GM12878 (cell line): ENCODE measurements around the gene EHBP1. TPM values are rescaled to one million over a fixed set of nuclear protein-coding genes. Genes with fewer than 3 reads are reported as not detected.

Experiments
- ATF7 ChIP-seq: fragments of 450-650 bp; IDR thresholded peaks from 2 replicates; pipeline ENCODE4 v1.6.1; 2016; ENCODE audit warnings: low read depth, mild to moderate bottlenecking
- BACH1 ChIP-seq: fragments of 450-650 bp; IDR thresholded peaks from 2 replicates; pipeline ENCODE4 v1.6.1; 2017; ENCODE audit warnings: mild to moderate bottlenecking, borderline replicate concordance
- BCL11A ChIP-seq: IDR thresholded peaks from 2 replicates; pipeline ENCODE4 v1.6.1; 2011; ENCODE audit warnings: low read depth, low read length
- BHLHE40 ChIP-seq, 2 experiments: fragments of 450-650 bp in 1 of 2; IDR thresholded peaks; 2 replicates each; pipeline ENCODE4 v1.6.1; 2011 to 2017; ENCODE audit warnings: low read depth in 2 of 2, borderline replicate concordance in 1 of 2, improper control_type of control experiment in 1 of 2, low read length in 1 of 2, mild to moderate bottlenecking in 1 of 2
- BMI1 ChIP-seq: fragments of 450-650 bp; IDR thresholded peaks from 2 replicates; pipeline ENCODE4 v1.6.1; 2016; ENCODE audit warnings: mild to moderate bottlenecking, moderate library complexity, borderline replicate concordance
- BRCA1 ChIP-seq: IDR thresholded peaks from 2 replicates; pipeline ENCODE4 v1.6.1; 2011; ENCODE audit warnings: low read depth, low read length, improper control_type of control experiment
- IKZF1 ChIP-seq: fragments of 450-650 bp; conservative IDR thresholded peaks from 2 replicates; pipeline ENCODE4 v1.6.1; 2017; ENCODE audit warnings: antibody characterized with exemption, mild to moderate bottlenecking
- JUNB ChIP-seq: IDR thresholded peaks from 2 replicates; pipeline ENCODE4 v1.6.1; 2016; ENCODE audit warnings: antibody characterized with exemption, mild to moderate bottlenecking
- KDM1A ChIP-seq: fragments of 200-600 bp; sonication (generic); IDR thresholded peaks from 2 replicates; pipeline ENCODE4 v1.6.1; 2016; ENCODE audit warnings: borderline replicate concordance
- MXI1 ChIP-seq: fragments of 150-350 bp; IDR thresholded peaks from 2 replicates; pipeline ENCODE4 v1.6.1; 2011; ENCODE audit warnings: low read depth, mild to moderate bottlenecking, inconsistent platforms, low read length, improper control_type of control experiment
- NFYA ChIP-seq: IDR thresholded peaks from 2 replicates; pipeline ENCODE4 v1.6.1; 2011; ENCODE audit warnings: low read depth, mild to moderate bottlenecking, low read length, improper control_type of control experiment, borderline replicate concordance
- NR2F1 ChIP-seq: fragments of 450-650 bp; conservative IDR thresholded peaks from 2 replicates; pipeline ENCODE4 v1.6.1; 2017; ENCODE audit warnings: mild to moderate bottlenecking
- NRF1 ChIP-seq: conservative IDR thresholded peaks from 2 replicates; pipeline ENCODE4 v1.6.1; 2011; ENCODE audit warnings: mild to moderate bottlenecking, low read depth, low read length, improper control_type of control experiment
- TCF12 ChIP-seq: IDR thresholded peaks from 2 replicates; pipeline ENCODE4 v1.6.1; 2011; ENCODE audit warnings: low read depth, mild to moderate bottlenecking, low read length
- ZNF217 ChIP-seq: fragments of 450-650 bp; IDR thresholded peaks from 2 replicates; pipeline ENCODE4 v1.6.1; 2017; ENCODE audit warnings: antibody characterized with exemption, mild to moderate bottlenecking
- ZNF274 ChIP-seq: IDR thresholded peaks from one replicate; pipeline ENCODE4 v1.8.0; 2011; ENCODE audit not compliant: insufficient read length, insufficient read depth
- ZNF622 ChIP-seq: fragments of 450-650 bp; IDR thresholded peaks from 2 replicates; pipeline ENCODE4 v1.6.1; 2017; ENCODE audit warnings: mild to moderate bottlenecking, inconsistent platforms
- polyA plus RNA-seq, 11 experiments: library from polyadenylated mRNA; depleted of rRNA in 4 of 11; unstranded in 6 of 11; stranded (reverse) in 5 of 11; fragments of >200 nt; fragmentation: Nextera tagmentation in 4 of 11; fragmentation: Illumina TruSeq in 1 of 11; extraction: Ambion mirVana in 4 of 11; extraction: Trizol in 1 of 11; gene quantifications; 1 replicate in 1 of 11; 2 replicates in 10 of 11; pipeline versions ENCODE4 v1.2.1 to v1.2.3, GENCODE V29; 2011 to 2016; ENCODE audit warnings: inconsistent platforms in 2 of 11, missing spikeins in 2 of 11, low read depth in 1 of 11
- total RNA-seq, 4 experiments: library from RNA; depleted of rRNA in 3 of 4; stranded (reverse); fragments of >200 nt in 3 of 4; fragmentation: Illumina TruSeq in 1 of 4; extraction: Trizol in 1 of 4; gene quantifications; 2 replicates each; pipeline versions ENCODE4 v1.2.1 to v1.2.3, GENCODE V29; 2013 to 2021
- TF ChIP-seq, protein P1 (sequence below): fragments of 450-650 bp; formaldehyde crosslinking; IDR thresholded peaks from 2 replicates; pipeline ENCODE4 v1.4.0; 2020; ENCODE audit warnings: mild to moderate bottlenecking, moderate library complexity
- TF ChIP-seq, protein P2 (sequence below): fragments of 450-650 bp; IDR thresholded peaks from 2 replicates; pipeline ENCODE4 v1.6.1; 2018; ENCODE audit warnings: mild to moderate bottlenecking, low read depth, moderate library complexity; ENCODE audit not compliant: partially characterized antibody
- TF ChIP-seq, protein P3 (sequence below): fragments of 450-650 bp; IDR thresholded peaks from 2 replicates; pipeline ENCODE4 v1.6.1; 2017; ENCODE audit warnings: low read depth, mild to moderate bottlenecking, moderate library complexity
- TF ChIP-seq, protein P4 (sequence below): IDR thresholded peaks from 2 replicates; pipeline ENCODE4 v1.6.1; 2011; ENCODE audit warnings: low read depth, mild to moderate bottlenecking, low read length, moderate library complexity, borderline replicate concordance; ENCODE audit errors: extremely low read depth

Gene EHBP1
- total and polyA plus RNA-seq, 10 of the 15 experiments (the other 5 are each of a cell fraction or from before 2014, with no cell fraction given): 5.7 to 26.1 (median 13.6) TPM

DNA sequence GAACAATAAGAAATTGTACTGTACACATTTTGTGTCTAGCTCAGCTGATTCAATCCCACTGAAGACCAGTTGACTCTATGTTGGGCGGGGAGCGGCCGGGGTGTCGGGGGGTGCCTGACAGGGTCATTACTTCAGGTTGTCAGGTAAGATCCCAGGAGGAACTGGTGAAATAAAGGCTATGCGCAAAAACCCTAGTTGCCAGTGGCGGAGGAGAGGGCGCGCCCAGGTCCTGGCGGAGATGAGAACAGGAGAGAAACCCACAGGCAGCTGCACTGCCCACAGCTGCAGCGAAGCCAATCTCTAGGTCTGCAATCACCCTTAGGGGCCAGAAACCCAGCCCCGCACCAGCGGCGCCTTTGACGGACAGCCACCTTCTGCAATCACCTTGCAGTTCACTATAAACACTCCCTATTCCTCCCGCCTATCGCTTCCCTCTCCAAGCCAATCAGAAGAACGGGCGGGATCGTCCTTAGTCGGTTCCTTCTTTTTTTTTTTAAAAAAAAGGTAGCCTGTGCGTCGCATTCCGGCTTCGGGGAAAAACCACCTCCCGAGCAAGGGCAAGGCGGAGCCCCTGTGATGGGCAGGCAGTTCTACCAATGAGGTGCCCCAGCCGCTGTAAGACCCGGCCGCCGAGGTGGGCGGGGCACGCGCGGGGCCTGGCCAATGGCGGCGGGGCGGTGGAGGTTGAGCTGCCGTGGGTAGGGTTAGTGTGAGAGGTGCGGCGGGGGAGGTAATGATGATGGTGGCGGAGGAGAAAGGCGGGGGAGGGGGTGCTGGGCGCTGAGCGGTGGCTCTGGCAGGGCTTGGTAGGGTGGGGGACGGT lies at the start of gene EHBP1 (continued):
- TF ChIP-seq, protein P1, sequence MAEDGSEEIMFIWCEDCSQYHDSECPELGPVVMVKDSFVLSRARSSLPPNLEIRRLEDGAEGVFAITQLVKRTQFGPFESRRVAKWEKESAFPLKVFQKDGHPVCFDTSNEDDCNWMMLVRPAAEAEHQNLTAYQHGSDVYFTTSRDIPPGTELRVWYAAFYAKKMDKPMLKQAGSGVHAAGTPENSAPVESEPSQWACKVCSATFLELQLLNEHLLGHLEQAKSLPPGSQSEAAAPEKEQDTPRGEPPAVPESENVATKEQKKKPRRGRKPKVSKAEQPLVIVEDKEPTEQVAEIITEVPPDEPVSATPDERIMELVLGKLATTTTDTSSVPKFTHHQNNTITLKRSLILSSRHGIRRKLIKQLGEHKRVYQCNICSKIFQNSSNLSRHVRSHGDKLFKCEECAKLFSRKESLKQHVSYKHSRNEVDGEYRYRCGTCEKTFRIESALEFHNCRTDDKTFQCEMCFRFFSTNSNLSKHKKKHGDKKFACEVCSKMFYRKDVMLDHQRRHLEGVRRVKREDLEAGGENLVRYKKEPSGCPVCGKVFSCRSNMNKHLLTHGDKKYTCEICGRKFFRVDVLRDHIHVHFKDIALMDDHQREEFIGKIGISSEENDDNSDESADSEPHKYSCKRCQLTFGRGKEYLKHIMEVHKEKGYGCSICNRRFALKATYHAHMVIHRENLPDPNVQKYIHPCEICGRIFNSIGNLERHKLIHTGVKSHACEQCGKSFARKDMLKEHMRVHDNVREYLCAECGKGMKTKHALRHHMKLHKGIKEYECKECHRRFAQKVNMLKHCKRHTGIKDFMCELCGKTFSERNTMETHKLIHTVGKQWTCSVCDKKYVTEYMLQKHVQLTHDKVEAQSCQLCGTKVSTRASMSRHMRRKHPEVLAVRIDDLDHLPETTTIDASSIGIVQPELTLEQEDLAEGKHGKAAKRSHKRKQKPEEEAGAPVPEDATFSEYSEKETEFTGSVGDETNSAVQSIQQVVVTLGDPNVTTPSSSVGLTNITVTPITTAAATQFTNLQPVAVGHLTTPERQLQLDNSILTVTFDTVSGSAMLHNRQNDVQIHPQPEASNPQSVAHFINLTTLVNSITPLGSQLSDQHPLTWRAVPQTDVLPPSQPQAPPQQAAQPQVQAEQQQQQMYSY: no peak
- TF ChIP-seq BACH1 (no peak; the same call in 1 of the 2 replicates), MXI1 (peak; percentile 34; the same call in 1 of the 2 replicates), ZNF217 (no peak), ATF7 (peak; percentile 44), JUNB (no peak), IKZF1 (peak; percentile 88), BHLHE40 (IDR thresholded peaks at IDR 0.05; ENCODE audit: borderline replicate concordance in 1 of 2, low read depth in 2 of 2, low read length in 1 of 2) (peak; percentile 55 to 69; a peak in 1 of 4 replicates), KDM1A (no peak), NR2F1 (no peak; the same call in 1 of the 2 replicates), ZNF274 (no peak), ZNF622 (peak; percentile 81), NRF1 (peak; percentile 29; the same call in 1 of the 2 replicates), BMI1 (no peak), TCF12 (peak; percentile 90), NFYA (peak; percentile 7; the same call in 1 of the 2 replicates), BRCA1 (no peak), BCL11A (no peak)
- TF ChIP-seq, protein P2, sequence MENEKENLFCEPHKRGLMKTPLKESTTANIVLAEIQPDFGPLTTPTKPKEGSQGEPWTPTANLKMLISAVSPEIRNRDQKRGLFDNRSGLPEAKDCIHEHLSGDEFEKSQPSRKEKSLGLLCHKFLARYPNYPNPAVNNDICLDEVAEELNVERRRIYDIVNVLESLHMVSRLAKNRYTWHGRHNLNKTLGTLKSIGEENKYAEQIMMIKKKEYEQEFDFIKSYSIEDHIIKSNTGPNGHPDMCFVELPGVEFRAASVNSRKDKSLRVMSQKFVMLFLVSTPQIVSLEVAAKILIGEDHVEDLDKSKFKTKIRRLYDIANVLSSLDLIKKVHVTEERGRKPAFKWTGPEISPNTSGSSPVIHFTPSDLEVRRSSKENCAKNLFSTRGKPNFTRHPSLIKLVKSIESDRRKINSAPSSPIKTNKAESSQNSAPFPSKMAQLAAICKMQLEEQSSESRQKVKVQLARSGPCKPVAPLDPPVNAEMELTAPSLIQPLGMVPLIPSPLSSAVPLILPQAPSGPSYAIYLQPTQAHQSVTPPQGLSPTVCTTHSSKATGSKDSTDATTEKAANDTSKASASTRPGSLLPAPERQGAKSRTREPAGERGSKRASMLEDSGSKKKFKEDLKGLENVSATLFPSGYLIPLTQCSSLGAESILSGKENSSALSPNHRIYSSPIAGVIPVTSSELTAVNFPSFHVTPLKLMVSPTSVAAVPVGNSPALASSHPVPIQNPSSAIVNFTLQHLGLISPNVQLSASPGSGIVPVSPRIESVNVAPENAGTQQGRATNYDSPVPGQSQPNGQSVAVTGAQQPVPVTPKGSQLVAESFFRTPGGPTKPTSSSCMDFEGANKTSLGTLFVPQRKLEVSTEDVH: no peak
- TF ChIP-seq, protein P3, sequence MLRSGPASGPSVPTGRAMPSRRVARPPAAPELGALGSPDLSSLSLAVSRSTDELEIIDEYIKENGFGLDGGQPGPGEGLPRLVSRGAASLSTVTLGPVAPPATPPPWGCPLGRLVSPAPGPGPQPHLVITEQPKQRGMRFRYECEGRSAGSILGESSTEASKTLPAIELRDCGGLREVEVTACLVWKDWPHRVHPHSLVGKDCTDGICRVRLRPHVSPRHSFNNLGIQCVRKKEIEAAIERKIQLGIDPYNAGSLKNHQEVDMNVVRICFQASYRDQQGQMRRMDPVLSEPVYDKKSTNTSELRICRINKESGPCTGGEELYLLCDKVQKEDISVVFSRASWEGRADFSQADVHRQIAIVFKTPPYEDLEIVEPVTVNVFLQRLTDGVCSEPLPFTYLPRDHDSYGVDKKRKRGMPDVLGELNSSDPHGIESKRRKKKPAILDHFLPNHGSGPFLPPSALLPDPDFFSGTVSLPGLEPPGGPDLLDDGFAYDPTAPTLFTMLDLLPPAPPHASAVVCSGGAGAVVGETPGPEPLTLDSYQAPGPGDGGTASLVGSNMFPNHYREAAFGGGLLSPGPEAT: peak; percentile 87
- TF ChIP-seq, protein P4, sequence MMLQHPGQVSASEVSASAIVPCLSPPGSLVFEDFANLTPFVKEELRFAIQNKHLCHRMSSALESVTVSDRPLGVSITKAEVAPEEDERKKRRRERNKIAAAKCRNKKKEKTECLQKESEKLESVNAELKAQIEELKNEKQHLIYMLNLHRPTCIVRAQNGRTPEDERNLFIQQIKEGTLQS: no peak
